ENCODE results near the gene TTYH3. TPM values are rescaled to one million over a fixed set of nuclear protein-coding genes. Genes with fewer than 3 reads are reported as not detected.

The TTYH3 gene
- total RNA-seq, 1 experiment from 2014 or later, result 25.0 TPM

DNA sequence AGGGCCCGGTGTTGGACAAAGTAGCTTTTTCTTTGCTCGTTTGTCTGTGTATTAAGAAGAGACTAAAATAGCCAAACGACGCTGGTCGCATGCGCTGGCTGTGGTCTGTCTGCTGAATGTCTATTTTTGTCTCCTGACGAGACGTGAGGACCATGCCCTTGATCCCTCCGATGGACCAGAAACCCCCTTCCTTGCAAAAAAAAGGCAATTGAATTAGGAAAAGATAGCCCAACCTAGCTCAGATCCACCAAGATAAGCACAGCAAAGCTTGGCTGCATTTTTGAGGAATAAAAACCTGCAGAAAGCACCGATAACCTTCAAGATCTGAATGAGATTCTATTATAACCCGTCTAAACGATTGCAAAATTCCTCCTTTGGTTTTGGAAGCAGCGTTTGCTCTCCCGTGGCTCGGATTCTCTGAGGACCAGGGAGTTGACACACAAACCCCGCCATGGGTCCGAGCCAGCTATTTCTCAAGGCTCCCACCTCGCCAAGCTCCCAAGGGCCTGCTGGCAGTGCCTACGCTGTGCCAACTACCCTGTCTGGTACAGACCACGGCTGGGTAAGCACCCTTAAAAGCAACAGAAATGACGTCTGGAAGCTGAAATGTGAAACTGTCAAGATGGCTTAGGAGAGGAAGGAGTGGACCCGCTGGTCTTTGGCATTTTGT lies 17.7 kb upstream of the TTYH3 start:
- TSS peak; percentile 22 for BruUV-seq (replicated peaks)
- H4K20me1 ChIP-seq (ENCODE audit: low read length), result no peaks in the 10 kb centered on the region
- H3K27me3 ChIP-seq (ENCODE audit: low read length), result no peaks in the 10 kb centered on the region
- H3K27ac ChIP-seq (ENCODE audit: low read length), result no peak overlapping the region
- no peaks in the 10 kb centered on the region for H3K9me3 ChIP-seq (ENCODE audit: low read length)
- ATAC-seq (peak; percentile 31), DNase-seq (no peak)
- H3F3A ChIP-seq (ENCODE audit: low read length, unreplicated experiment), result no peaks in the 10 kb centered on the region
- H2AFZ ChIP-seq (ENCODE audit: low read length), result peak overlapping the region; percentile 66
- H3K36me3 ChIP-seq (ENCODE audit: low read depth, low read length), result no peaks in the 10 kb centered on the region
- H3K4me3 ChIP-seq (ENCODE audit: low read length), result peak overlapping the region; percentile 55
- CTCF ChIA-PET, result no interaction called here
- H3K4me2 ChIP-seq (ENCODE audit: low read length), result peak overlapping the region; percentile 69
- peaks cover 9% of the 10 kb centered on the region for H3K4me1 ChIP-seq (ENCODE audit: insufficient read depth, low read length)
- no peaks in the 10 kb centered on the region for H3K79me2 ChIP-seq (ENCODE audit: low read length)
- intact Hi-C loops (cut with micrococcal nuclease), result no loop called here
- no peaks in the 10 kb centered on the region for H3K9me2 ChIP-seq (replicated peaks; ENCODE audit: low read length)
- no peak overlapping the region for H3K9ac ChIP-seq (ENCODE audit: low read length)
- POLR2A ChIA-PET (ENCODE audit: unreplicated experiment), result no interaction called here
- TF ChIP-seq, protein P1, sequence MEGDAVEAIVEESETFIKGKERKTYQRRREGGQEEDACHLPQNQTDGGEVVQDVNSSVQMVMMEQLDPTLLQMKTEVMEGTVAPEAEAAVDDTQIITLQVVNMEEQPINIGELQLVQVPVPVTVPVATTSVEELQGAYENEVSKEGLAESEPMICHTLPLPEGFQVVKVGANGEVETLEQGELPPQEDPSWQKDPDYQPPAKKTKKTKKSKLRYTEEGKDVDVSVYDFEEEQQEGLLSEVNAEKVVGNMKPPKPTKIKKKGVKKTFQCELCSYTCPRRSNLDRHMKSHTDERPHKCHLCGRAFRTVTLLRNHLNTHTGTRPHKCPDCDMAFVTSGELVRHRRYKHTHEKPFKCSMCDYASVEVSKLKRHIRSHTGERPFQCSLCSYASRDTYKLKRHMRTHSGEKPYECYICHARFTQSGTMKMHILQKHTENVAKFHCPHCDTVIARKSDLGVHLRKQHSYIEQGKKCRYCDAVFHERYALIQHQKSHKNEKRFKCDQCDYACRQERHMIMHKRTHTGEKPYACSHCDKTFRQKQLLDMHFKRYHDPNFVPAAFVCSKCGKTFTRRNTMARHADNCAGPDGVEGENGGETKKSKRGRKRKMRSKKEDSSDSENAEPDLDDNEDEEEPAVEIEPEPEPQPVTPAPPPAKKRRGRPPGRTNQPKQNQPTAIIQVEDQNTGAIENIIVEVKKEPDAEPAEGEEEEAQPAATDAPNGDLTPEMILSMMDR (conservative IDR thresholded peaks at IDR 0.05; ENCODE audit: low read depth, low read length), result no peak
- TF ChIP-seq EZH2phosphoT487 (IDR thresholded peaks at IDR 0.05; ENCODE audit: borderline replicate concordance, low read length), result no peak
- no peak for TF ChIP-seq EZH2 (IDR thresholded peaks at IDR 0.05; ENCODE audit: low read length, unreplicated experiment)

DNA sequence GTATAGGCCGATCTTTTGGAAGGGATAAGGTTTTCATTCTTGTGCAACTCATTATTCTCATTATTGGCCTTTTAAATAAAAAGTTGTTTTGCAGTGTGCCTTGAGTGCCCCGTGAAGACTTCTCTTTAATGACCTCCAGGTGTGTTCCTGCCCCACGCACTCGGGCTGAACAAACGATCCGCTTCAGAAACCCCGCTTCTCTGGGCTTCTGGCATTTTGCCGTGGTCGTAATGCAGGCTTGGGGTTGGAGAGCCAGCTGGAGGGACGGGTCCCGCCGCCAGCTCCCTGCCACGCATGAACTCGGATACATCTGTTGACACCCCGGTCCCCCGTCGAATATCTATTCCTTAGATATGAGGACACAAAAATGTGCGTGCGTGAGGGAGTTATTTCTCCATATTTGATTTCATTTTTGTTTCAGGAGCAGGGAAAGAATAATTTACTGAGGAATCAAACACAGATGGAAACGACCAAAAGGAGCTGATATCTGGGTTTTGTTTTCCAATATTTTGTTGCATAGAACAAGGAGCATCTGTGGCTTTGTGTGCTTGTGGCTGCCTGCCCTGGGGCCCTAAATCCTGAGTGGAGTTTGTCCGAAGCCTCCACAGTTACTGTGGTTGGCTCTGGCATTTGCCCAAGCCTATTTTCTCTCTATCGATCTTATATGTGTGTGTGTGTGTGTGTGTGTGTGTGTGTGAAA lies 17.0 kb upstream of the TTYH3 start:
- intact Hi-C loops (cut with micrococcal nuclease), result no loop called here
- Histone ChIP-seq H3K27me3 (ENCODE audit: low read length) (no peaks in the 10 kb centered on the region), H3K27ac (ENCODE audit: low read length) (no peak overlapping the region), H3K9me2 (replicated peaks; ENCODE audit: low read length) (no peaks in the 10 kb centered on the region), H3K4me1 (ENCODE audit: insufficient read depth, low read length) (peaks cover 9% of the 10 kb centered on the region), H3F3A (ENCODE audit: low read length, unreplicated experiment) (no peaks in the 10 kb centered on the region), H3K4me3 (ENCODE audit: low read length) (peak overlapping the region; percentile 55), H4K20me1 (ENCODE audit: low read length) (no peaks in the 10 kb centered on the region), H3K9ac (ENCODE audit: low read length) (no peak overlapping the region), H3K79me2 (ENCODE audit: low read length) (no peaks in the 10 kb centered on the region), H3K9me3 (ENCODE audit: low read length) (no peaks in the 10 kb centered on the region), H3K4me2 (ENCODE audit: low read length) (peak overlapping the region; percentile 69), H2AFZ (ENCODE audit: low read length) (peak overlapping the region; percentile 66), H3K36me3 (ENCODE audit: low read depth, low read length) (no peaks in the 10 kb centered on the region)
- ChIA-PET CTCF (interaction anchor here (0.6 kb wide), 1 partner anchor 95 kb away, joined by 3 read pairs; no protein-coding TSS in a partner anchor), POLR2A (ENCODE audit: unreplicated experiment) (no interaction called here)
- ATAC-seq, result peak; percentile 6
- BruUV-seq (replicated peaks), result no TSS peak
- DNase-seq, result no peak
- TF ChIP-seq EZH2 (IDR thresholded peaks at IDR 0.05; ENCODE audit: low read length, unreplicated experiment), result no peak
- TF ChIP-seq, protein P1 (conservative IDR thresholded peaks at IDR 0.05; ENCODE audit: low read depth, low read length), result no peak
- no peak for TF ChIP-seq EZH2phosphoT487 (IDR thresholded peaks at IDR 0.05; ENCODE audit: borderline replicate concordance, low read length)
